Measurements from ENCODE around the gene THEMIS.

THEMIS gene

GRCh38 chr6:127796713-127797112 lies 104.1 kb downstream of the THEMIS start:
- Histone ChIP-seq H3K27ac (ENCODE audit: low read length) (no peak overlapping the region), H3K27me3 (replicated peaks; ENCODE audit: insufficient read depth, low read length) (no peaks in the 10 kb centered on the region), H3K9ac (ENCODE audit: low read length) (no peak overlapping the region), H3K36me3 (replicated peaks; ENCODE audit: insufficient read depth, low read length) (no peaks in the 10 kb centered on the region), H3K9me3 (replicated peaks; ENCODE audit: insufficient read depth, low read length) (no peaks in the 10 kb centered on the region), H3K4me3 (ENCODE audit: low read length) (no peak overlapping the region), H3K4me2 (ENCODE audit: low read depth, low read length) (no peak overlapping the region), H3K79me2 (ENCODE audit: low read length) (no peaks in the 10 kb centered on the region), H3K9me2 (replicated peaks; ENCODE audit: insufficient read depth, low read length) (no peaks in the 10 kb centered on the region), H2AFZ (ENCODE audit: low read length) (no peak overlapping the region), H3F3A (ENCODE audit: insufficient read depth, low read length) (no peaks in the 10 kb centered on the region), H3K4me1 (ENCODE audit: low read length) (no peaks in the 10 kb centered on the region), H4K20me1 (ENCODE audit: insufficient read depth, low read length) (no peaks in the 10 kb centered on the region)
- no peak for DNase-seq
- TF ChIP-seq CTCF (IDR thresholded peaks at IDR 0.05; ENCODE audit: low read length) (no peak), EZH2phosphoT487 (IDR thresholded peaks at IDR 0.05; ENCODE audit: low read length) (no peak), EZH2 (optimal IDR thresholded peaks at IDR 0.05; ENCODE audit: low read depth, low read length) (no peak)

- Histone ChIP-seq H3K9me2 (replicated peaks; ENCODE audit: insufficient read depth, low read length) (no peaks in the 10 kb centered on the region), H4K20me1 (ENCODE audit: insufficient read depth, low read length) (no peaks in the 10 kb centered on the region), H3K27me3 (replicated peaks; ENCODE audit: insufficient read depth, low read length) (no peaks in the 10 kb centered on the region), H3K9ac (ENCODE audit: low read length) (no peak overlapping the region), H3K36me3 (replicated peaks; ENCODE audit: insufficient read depth, low read length) (no peaks in the 10 kb centered on the region), H3K27ac (ENCODE audit: low read length) (no peak overlapping the region), H3K4me2 (ENCODE audit: low read depth, low read length) (no peak overlapping the region), H3K79me2 (ENCODE audit: low read length) (no peaks in the 10 kb centered on the region), H3K4me1 (ENCODE audit: low read length) (no peaks in the 10 kb centered on the region), H3F3A (ENCODE audit: insufficient read depth, low read length) (no peaks in the 10 kb centered on the region), H2AFZ (ENCODE audit: low read length) (no peak overlapping the region), H3K9me3 (replicated peaks; ENCODE audit: insufficient read depth, low read length) (no peaks in the 10 kb centered on the region), H3K4me3 (ENCODE audit: low read length) (no peak overlapping the region)
- DNase-seq: no peak
- TF ChIP-seq EZH2 (optimal IDR thresholded peaks at IDR 0.05; ENCODE audit: low read depth, low read length): no peak
- TF ChIP-seq CTCF (IDR thresholded peaks at IDR 0.05; ENCODE audit: low read length): no peak
- TF ChIP-seq EZH2phosphoT487 (IDR thresholded peaks at IDR 0.05; ENCODE audit: low read length): no peak
Measured at GRCh38 chr6:127794405-127794804, 106.5 kb downstream of the THEMIS start.

GRCh38 chr6:127793396-127793795 lies 107.5 kb downstream of the THEMIS start:
- no peak for DNase-seq
- H3K79me2 ChIP-seq (ENCODE audit: low read length): no peaks in the 10 kb centered on the region
- H3K9me3 ChIP-seq (replicated peaks; ENCODE audit: insufficient read depth, low read length): no peaks in the 10 kb centered on the region
- no peak overlapping the region for H2AFZ ChIP-seq (ENCODE audit: low read length)
- no peaks in the 10 kb centered on the region for H3F3A ChIP-seq (ENCODE audit: insufficient read depth, low read length)
- H3K4me2 ChIP-seq (ENCODE audit: low read depth, low read length): no peak overlapping the region
- no peak overlapping the region for H3K27ac ChIP-seq (ENCODE audit: low read length)
- no peaks in the 10 kb centered on the region for H3K36me3 ChIP-seq (replicated peaks; ENCODE audit: insufficient read depth, low read length)
- H3K9ac ChIP-seq (ENCODE audit: low read length): no peak overlapping the region
- H3K4me3 ChIP-seq (ENCODE audit: low read length): no peak overlapping the region
- no peaks in the 10 kb centered on the region for H3K4me1 ChIP-seq (ENCODE audit: low read length)
- no peaks in the 10 kb centered on the region for H3K9me2 ChIP-seq (replicated peaks; ENCODE audit: insufficient read depth, low read length)
- no peaks in the 10 kb centered on the region for H3K27me3 ChIP-seq (replicated peaks; ENCODE audit: insufficient read depth, low read length)
- TF ChIP-seq CTCF (IDR thresholded peaks at IDR 0.05; ENCODE audit: low read length) (no peak), EZH2 (optimal IDR thresholded peaks at IDR 0.05; ENCODE audit: low read depth, low read length) (no peak), EZH2phosphoT487 (IDR thresholded peaks at IDR 0.05; ENCODE audit: low read length) (no peak)
- H4K20me1 ChIP-seq (ENCODE audit: insufficient read depth, low read length): no peaks in the 10 kb centered on the region

Measured in MM.1S (cell line).